Measurements from ENCODE around the gene CHAD.

The CHAD gene

GRCh38 chr17:50511058-50511457 lies 42.4 kb upstream of the CHAD start:
- peak overlapping the region; percentile 28; the same call in 1 of the 2 replicates for H3K4me3 ChIP-seq (ENCODE audit: low read depth, low read length)
- peak; percentile 96 for DNase-seq (ENCODE audit: low read depth)
- no peak for TF ChIP-seq CTCF (IDR thresholded peaks at IDR 0.05; ENCODE audit: insufficient read depth, low read depth, low read length, missing control alignments)

GRCh38 chr17:50508573-50509460 lies 40.1 kb upstream of the CHAD start:
- peak overlapping the region; percentile 59 for H3K4me3 ChIP-seq (ENCODE audit: low read depth, low read length)
- TF ChIP-seq CTCF (IDR thresholded peaks at IDR 0.05; ENCODE audit: insufficient read depth, low read depth, low read length, missing control alignments): no peak
- DNase-seq (ENCODE audit: low read depth): peak; percentile 9

- TF ChIP-seq CTCF (IDR thresholded peaks at IDR 0.05; ENCODE audit: insufficient read depth, low read depth, low read length, missing control alignments): peak; percentile 23
- peak within 1 kb of the TSS; percentile 59 for H3K4me3 ChIP-seq (ENCODE audit: low read depth, low read length)
- DNase-seq (ENCODE audit: low read depth): peak; percentile 91
Measured at GRCh38 chr17:50507871-50508572, 39.3 kb upstream of the CHAD start, which contains the start of gene MYCBPAP. TSS of gene MYCBPAP (plus strand) at chr17:50508439. CDS start at chr17:50508675, 236 bp downstream.

- TF ChIP-seq CTCF (IDR thresholded peaks at IDR 0.05; ENCODE audit: insufficient read depth, low read depth, low read length, missing control alignments): no peak
- DNase-seq (ENCODE audit: low read depth): no peak
Measured at GRCh38 chr17:50506298-50506697, 37.6 kb upstream of the CHAD start.

GRCh38 chr17:50505591-50506130 lies 37.0 kb upstream of the CHAD start:
- no peak overlapping the region for H3K4me3 ChIP-seq (ENCODE audit: low read depth, low read length)
- no peak for DNase-seq (ENCODE audit: low read depth)
- no peak for TF ChIP-seq CTCF (IDR thresholded peaks at IDR 0.05; ENCODE audit: insufficient read depth, low read depth, low read length, missing control alignments)

More at GRCh38 chr17:50506298-50506697, 37.6 kb upstream of the CHAD start:
- H3K4me3 ChIP-seq (ENCODE audit: low read depth, low read length): no peak overlapping the region

- H3K4me3 ChIP-seq (ENCODE audit: low read depth, low read length): no peak overlapping the region
- no peak for TF ChIP-seq CTCF (IDR thresholded peaks at IDR 0.05; ENCODE audit: insufficient read depth, low read depth, low read length, missing control alignments)
- DNase-seq (ENCODE audit: low read depth): no peak
Measured at GRCh38 chr17:50502301-50502990, 33.8 kb upstream of the CHAD start.
